DMS 273 (cell line): ENCODE results near the gene FAAH.

Experiments used
- DNase-seq: peaks from one replicate; lab custom pipeline; 2025; ENCODE audit not compliant: unreplicated experiment; lab: John Stamatoyannopoulos, UW

The FAAH gene

DNA sequence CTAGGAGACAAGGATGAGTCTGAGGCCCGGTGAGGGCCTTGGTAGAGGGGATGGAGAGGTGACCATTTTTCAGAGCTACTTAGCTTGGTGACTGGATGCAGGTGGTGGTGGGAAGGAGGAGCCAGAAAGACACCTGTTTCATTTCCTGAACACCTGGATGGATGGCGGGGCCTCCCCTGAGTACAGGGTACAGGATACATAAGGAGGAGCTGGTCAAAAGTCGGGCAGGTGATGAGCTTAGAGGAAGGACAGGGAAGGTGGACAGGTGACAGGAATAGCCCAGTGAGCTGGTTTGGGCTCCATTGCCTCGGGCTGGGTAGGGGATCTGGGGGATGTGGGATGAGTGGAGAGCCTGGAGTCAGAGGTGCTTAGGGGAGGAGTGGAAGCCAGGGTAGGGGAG is 6.3 kb downstream of the FAAH start:
- no peak for DNase-seq

GRCh38 chr1:46401154-46401913 is 7.2 kb downstream of the FAAH start:
- peak; percentile 44 for DNase-seq

DNA sequence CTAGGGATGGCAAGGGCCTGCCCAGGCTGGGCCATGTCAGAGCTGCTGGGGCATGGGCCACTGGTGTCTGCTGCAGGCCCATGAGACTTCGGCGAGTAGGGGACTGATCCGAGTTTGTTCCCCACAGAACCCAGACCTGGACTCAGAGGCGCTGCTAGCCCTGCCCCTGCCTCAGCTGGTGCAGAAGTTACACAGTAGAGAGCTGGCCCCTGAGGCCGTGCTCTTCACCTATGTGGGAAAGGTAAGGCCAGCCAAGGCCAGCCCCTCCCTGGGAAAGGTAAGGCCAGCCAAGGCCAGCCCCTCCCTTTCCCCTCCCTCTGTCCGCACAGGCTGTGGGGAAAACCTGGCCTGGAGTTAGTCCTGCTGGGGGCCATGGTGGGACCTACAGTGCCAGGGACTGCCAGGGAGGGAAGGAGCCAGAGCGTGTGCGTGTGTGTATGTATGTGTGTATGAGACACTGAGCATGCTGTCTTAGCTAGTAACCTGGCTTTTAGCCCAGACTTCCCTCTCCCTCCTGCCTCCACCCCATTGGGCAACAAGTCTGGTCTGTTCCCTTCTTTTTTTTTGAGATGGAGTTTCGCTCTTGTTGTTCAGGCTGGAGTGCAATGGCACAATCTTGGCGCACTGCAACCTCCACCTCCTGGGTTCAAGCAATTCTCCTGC is 8.0 kb downstream of the FAAH start:
- peak; percentile 95 for DNase-seq

GRCh38 chr1:46403916-46404315 is 9.8 kb downstream of the FAAH start:
- DNase-seq = no peak

DNA sequence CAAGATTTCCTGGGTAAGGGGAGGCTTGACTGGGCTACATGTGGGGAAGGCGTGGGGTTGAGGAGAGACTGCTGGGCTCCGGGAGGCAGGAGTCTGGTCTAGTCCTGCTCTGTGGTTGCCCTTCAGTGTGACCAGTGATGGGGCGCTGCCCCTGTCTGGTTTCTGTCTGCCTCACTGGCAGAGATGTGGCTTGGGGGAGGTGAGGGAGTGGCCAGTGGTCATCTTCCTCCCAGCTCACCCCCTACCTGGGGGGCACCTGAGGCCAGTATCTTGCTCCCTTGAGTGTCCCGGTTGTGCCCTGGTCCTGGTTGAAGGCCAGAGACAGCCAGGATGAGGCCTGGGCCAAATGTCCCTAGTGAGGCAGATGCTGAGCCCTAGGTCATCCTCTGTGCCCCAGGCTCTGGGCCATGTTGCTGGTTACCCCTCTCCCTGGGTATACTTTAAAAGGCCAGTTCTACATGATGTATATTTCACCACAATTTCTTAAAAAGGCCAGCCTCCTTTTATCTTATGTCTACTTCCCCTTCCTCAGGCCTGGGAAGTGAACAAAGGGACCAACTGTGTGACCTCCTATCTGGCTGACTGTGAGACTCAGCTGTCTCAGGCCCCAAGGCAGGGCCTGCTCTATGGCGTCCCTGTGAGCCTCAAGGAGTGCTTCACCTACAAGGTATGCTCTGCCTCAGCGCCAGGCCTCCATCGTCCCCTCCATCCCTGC is 10.5 kb downstream of the FAAH start:
- DNase-seq = no peak

DNA sequence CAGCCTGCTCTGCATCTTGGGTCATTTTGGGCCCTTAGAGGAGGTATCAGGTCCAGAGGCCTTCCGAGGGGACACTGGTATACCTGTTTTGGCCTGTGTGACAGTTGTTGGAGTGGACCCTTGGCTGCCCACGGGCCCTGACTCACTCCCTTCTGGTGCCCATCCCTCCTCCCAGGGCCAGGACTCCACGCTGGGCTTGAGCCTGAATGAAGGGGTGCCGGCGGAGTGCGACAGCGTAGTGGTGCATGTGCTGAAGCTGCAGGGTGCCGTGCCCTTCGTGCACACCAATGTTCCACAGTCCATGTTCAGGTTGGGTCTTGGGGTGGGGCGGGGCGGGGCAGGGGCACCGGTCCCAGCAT is 11.1 kb downstream of the FAAH start:
- DNase-seq = no peak

- no peak for DNase-seq
Measured at GRCh38 chr1:46405724-46406123, 11.6 kb downstream of the FAAH start.

DNA sequence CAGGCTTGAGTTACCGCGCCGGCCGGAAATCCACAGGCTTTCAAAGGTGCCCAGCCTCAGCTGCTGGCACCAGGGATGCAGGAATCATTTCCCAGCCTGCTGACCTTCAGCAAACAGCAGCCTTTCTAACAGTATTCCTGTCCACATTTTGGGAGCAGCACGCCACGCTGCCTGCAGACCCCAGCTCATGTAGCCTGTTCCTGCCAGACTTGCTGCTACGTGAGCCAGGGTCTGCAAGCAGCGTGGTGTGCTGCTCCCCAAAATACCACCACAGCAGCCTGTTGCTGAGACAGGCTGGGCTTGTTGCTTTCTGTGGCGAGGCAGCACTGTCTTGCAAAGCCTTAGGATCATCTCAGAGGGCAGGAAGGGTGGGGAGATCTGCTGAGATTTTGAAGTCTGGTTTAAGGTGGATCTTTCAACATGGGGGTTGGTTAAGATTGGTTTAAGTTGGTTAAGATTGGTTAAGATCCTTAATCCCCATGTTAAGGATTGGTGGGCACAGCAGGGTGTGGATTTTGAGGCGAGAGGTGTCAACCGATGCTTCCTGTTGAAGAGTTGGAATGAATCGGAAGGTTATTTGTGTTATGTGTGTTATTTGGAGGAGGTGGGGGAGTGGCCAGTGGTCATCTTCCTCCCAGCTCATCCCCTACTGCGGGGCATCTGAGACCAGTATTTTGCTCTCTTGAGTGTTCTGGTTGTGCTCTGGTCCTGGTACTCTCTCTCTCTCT is 12.9 kb downstream of the FAAH start:
- DNase-seq = no peak

- DNase-seq = no peak
Measured at GRCh38 chr1:46407636-46408035, 13.5 kb downstream of the FAAH start.

GRCh38 chr1:46408356-46409062 is 14.4 kb downstream of the FAAH start:
- no peak for DNase-seq

DNA sequence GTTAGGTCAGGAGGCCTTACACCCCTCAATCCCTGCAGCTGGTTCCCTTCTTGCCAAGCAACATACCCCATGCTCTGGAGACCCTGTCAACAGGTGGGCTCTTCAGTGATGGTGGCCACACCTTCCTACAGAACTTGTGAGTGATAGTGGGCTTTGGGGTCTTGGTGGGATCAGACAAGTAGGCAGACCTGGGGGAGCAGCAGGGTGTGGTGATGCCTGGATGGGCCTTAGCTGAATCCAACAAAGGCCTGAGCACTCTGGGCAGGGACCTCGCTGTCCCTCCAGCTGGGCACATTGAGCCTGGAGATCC is 14.9 kb downstream of the FAAH start:
- no peak for DNase-seq

DNA sequence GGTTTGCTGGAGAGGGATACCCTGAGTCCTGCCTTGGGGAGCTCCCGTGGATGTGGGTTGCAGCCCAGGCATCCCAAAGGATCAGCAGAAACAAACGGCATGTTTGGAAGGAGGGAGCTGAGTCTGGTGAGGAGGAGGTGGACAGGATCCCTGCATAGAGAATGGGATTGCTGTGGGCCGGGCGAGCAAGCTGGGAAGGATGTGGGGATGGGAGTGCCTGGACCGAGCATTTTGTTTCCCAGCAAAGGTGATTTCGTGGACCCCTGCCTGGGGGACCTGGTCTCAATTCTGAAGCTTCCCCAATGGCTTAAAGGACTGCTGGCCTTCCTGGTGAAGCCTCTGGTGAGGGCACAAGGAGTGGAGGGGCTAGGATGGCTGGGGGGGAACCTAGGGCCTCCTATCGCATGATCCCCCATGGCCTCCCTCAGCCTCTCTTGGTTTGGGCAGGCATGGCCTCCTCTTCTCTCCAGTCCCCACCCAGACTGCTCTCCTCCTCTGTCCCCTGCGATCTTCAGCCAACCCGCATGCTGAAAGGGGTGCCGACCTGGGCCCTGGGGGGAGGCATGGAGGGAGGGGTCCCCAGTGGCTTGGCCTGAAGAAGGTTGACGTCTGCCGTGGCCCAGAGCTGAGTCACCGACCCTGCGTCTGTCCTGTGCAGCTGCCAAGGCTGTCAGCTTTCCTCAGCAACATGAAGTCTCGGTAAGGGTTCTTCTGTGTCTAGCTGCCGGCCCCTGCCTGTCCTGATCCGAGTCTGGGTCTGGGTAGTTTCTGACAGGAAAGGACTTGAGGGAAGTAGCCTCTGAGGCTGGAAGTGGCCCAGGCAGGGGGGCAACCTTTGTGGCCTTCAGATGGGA is 16.3 kb downstream of the FAAH start:
- DNase-seq = no peak

GRCh38 chr1:46411010-46411405 is 16.9 kb downstream of the FAAH start:
- DNase-seq = no peak

DNA sequence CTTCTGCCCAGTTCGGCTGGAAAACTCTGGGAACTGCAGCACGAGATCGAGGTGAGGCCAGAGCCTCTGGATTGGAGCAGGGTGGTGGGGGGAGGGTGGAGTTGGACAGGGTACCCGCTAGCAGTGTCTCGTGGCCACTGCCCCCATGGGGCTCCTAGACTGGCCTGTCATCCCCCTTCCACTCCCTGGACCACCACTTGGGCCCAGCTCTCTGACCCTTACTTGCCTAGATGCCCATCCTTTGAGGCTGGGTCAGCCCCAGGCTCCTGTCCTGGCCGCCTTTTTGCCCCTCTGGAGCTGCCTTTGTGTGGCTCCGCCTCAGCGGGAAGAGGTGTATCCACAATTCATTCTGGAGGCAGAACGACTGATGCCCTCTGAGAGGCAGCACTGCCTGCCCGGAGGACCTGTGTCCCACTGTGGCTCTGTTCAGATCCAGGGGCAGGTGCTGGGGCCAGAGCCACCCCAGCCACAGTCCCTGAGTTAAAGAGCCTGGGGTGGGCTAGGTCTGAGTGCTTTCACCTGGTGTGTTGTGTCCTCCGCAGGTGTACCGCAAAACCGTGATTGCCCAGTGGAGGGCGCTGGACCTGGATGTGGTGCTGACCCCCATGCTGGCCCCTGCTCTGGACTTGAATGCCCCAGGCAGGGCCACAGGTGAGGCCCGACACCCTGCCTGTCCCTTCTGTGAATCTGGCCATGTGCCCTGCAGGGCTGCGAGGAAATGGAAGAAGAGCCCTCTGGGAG is 17.7 kb downstream of the FAAH start:
- DNase-seq = no peak

GRCh38 chr1:46412893-46413595 is 18.9 kb downstream of the FAAH start:
- DNase-seq = no peak

GRCh38 chr1:46413596-46413985 is 19.5 kb downstream of the FAAH start:
- peak; percentile 44 for DNase-seq

DNA sequence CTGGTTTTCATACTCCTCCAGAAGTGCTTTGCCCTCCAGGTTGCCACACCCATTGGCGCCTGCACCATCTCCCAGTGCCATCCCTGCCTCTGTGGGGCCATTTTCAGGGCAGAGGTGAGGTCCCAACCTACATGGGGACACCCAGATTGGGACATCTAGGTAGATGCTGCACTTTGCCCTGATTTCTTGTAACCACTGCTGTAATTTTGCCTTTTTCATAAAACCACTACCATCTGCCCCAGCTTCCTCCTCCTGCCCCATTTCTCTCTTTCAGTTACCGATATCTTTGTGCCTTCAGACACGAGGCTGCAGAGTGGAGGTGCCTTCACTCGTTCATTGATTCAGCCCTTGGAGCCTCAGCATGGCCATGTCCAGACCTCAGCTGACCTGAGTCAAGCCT is 21.4 kb downstream of the FAAH start:
- no peak for DNase-seq

- DNase-seq = no peak
Measured at GRCh38 chr1:46418976-46419375, 24.9 kb downstream of the FAAH start.

GRCh38 chr1:46420533-46420915 is 26.4 kb downstream of the FAAH start:
- DNase-seq = no peak
